Calu3 (cell line): Measurements from ENCODE around the gene CMTM8. TPM values are rescaled to one million over a fixed set of nuclear protein-coding genes. Genes with fewer than 3 reads are reported as not detected.

ENCODE experiments used
- BruUV-seq: library from RNA; stranded (reverse); fragments of 400-500 nt; replicated peaks from 2 replicates; lab custom pipeline; 2021; lab: Mats Ljungman, UMichigan
- CTCF ChIA-PET: fragments of 300-600 bp; sonication (Branson Sonifier 250); formaldehyde crosslinking; loops from one replicate; lab custom pipeline; 2022; ENCODE audit warnings: antibody characterized with exemption; lab: Charles Lee
- DNase-seq: peaks from one replicate; pipeline ENCODE4 v3.0.0; 2022
- H3K27ac Mint-ChIP-seq: one replicate; pipeline ENCODE4 v1.8.0; 2022; ENCODE audit warnings: mixed read lengths; ENCODE audit not compliant: unreplicated experiment
- H3K27me3 Mint-ChIP-seq: one replicate; pipeline ENCODE4 v1.8.0; 2022; ENCODE audit warnings: mixed read lengths; ENCODE audit not compliant: unreplicated experiment
- H3K36me3 Mint-ChIP-seq: one replicate; pipeline ENCODE4 v1.8.0; 2022; ENCODE audit warnings: mild to moderate bottlenecking, moderate library complexity, mixed read lengths; ENCODE audit not compliant: insufficient read depth, unreplicated experiment
- H3K4me1 Mint-ChIP-seq: one replicate; pipeline ENCODE4 v1.8.0; 2022; ENCODE audit warnings: mild to moderate bottlenecking, low read depth, mixed read lengths; ENCODE audit not compliant: unreplicated experiment
- H3K4me3 Mint-ChIP-seq: one replicate; pipeline ENCODE4 v1.8.0; 2022; ENCODE audit warnings: mild to moderate bottlenecking, low read depth, moderate library complexity, mixed read lengths; ENCODE audit not compliant: unreplicated experiment
- H3K9me3 Mint-ChIP-seq: one replicate; pipeline ENCODE4 v1.8.0; 2022; ENCODE audit warnings: low read depth, mixed read lengths; ENCODE audit not compliant: unreplicated experiment
- CTCF ChIP-seq: fragments of 200-600 bp; IDR thresholded peaks from one replicate; pipeline ENCODE4 v1.8.0; 2022; ENCODE audit warnings: antibody characterized with exemption; ENCODE audit not compliant: unreplicated experiment
- intact Hi-C: fragments of 100-400 bp; cut with micrococcal nuclease; formaldehyde crosslinking; loops from one replicate; pipeline ENCODE4 v1.10.0; 2022; ENCODE audit not compliant: unreplicated experiment
- total RNA-seq: library from RNA; stranded (reverse); gene quantifications from 2 replicates; pipeline ENCODE4 v1.2.3, GENCODE V29; 2022

Gene CMTM8
- total RNA-seq, 1 experiment from 2014 or later = 19.0 TPM

DNA sequence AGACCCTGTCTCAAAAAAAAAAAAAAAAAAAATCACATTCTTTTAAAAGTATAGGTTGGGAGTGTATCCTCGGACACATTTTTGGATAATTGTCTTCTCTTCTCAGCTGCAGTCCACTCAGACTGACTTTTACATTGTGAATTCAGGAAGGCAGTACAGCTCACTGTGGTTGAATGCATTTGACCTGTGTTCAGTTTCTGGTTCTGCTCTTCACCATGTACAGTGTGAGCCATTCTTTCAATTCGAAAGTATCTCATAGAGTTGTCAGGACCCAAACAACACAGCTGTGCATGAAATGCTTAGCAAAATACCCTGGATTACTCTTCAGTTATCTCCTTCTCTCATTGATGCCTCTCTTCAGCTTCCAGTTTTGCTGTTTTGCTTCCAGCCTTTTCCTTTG lies 5.0 kb downstream of the CMTM8 start:
- no peak overlapping the region for H3K27ac Mint-ChIP-seq
- H3K4me3 Mint-ChIP-seq = no peak overlapping the region
- no peaks in the 10 kb centered on the region for H3K9me3 Mint-ChIP-seq
- BruUV-seq = no TSS peak
- no peaks in the 10 kb centered on the region for H3K27me3 Mint-ChIP-seq
- peaks cover 11% of the 10 kb centered on the region for H3K36me3 Mint-ChIP-seq
- DNase-seq = no peak
- CTCF ChIA-PET = interaction anchor here (0.6 to 0.7 kb wide), 2 partner anchors 33 to 83 kb away, joined by 3 to 8 read pairs; no protein-coding TSS in a partner anchor
- H3K4me1 Mint-ChIP-seq = peaks cover 43% of the 10 kb centered on the region
- intact Hi-C loops = no loop called here
- no peak for TF ChIP-seq CTCF

GRCh38 chr3:32245200-32245599 lies 6.7 kb downstream of the CMTM8 start:
- H3K27ac Mint-ChIP-seq = no peak overlapping the region
- no peak for TF ChIP-seq CTCF
- CTCF ChIA-PET = no interaction called here
- H3K36me3 Mint-ChIP-seq = no peaks in the 10 kb centered on the region
- H3K4me1 Mint-ChIP-seq = peaks cover 33% of the 10 kb centered on the region
- BruUV-seq = no TSS peak
- no peak for DNase-seq
- H3K9me3 Mint-ChIP-seq = no peaks in the 10 kb centered on the region
- intact Hi-C loops = loop anchor here (5.0 kb wide), 1 partner anchor 52 kb away; no protein-coding TSS in a partner anchor
- H3K27me3 Mint-ChIP-seq = no peaks in the 10 kb centered on the region
- H3K4me3 Mint-ChIP-seq = no peak overlapping the region

- H3K27ac Mint-ChIP-seq = peak overlapping the region; percentile 75
- no TSS peak for BruUV-seq
- no peak for TF ChIP-seq CTCF
- intact Hi-C loops = loop anchor here (5.0 kb wide), 1 partner anchor 51 kb away; no protein-coding TSS in a partner anchor
- CTCF ChIA-PET = interaction anchor here (0.6 kb wide), 2 partner anchors 129 to 158 kb away, joined by 3 read pairs; no protein-coding TSS in a partner anchor
- H3K36me3 Mint-ChIP-seq = no peaks in the 10 kb centered on the region
- DNase-seq = peak; percentile 37
- H3K9me3 Mint-ChIP-seq = no peaks in the 10 kb centered on the region
- H3K4me1 Mint-ChIP-seq = peaks cover 28% of the 10 kb centered on the region
- H3K27me3 Mint-ChIP-seq = no peaks in the 10 kb centered on the region
- H3K4me3 Mint-ChIP-seq = peak overlapping the region; percentile 54
Observed at GRCh38 chr3:32246079-32246675, 7.7 kb downstream of the CMTM8 start.

GRCh38 chr3:32249184-32249782 lies 10.8 kb downstream of the CMTM8 start:
- Mint-ChIP-seq H3K4me3 (no peak overlapping the region), H3K27ac (no peak overlapping the region), H3K9me3 (no peaks in the 10 kb centered on the region), H3K27me3 (no peaks in the 10 kb centered on the region), H3K36me3 (no peaks in the 10 kb centered on the region), H3K4me1 (peaks cover 16% of the 10 kb centered on the region)
- intact Hi-C loops = loop anchor here (5.0 kb wide), 1 partner anchor 48 kb away; no protein-coding TSS in a partner anchor
- TF ChIP-seq CTCF = no peak
- no peak for DNase-seq
- no TSS peak for BruUV-seq
- CTCF ChIA-PET = interaction anchor here (0.5 to 1.4 kb wide), 3 partner anchors 9 to 37 kb away, joined by 3 to 6 read pairs (median 3); no protein-coding TSS in a partner anchor
